Stomach (tissue), 4 donors: ENCODE measurements around the gene GH2.
A peak's percentile ranks its signal among the peaks of the same experiment; 100 is the strongest.

Experiments
- POLR2A ChIP-seq, 4 donors: fragments of 450-650 bp; IDR thresholded peaks; one replicate each; pipeline ENCODE4 v1.6.1; 2016; ENCODE audit warnings: antibody characterized with exemption in 4 of 4, control low read depth in 2 of 4, mild to moderate bottlenecking in 1 of 4, moderate library complexity in 1 of 4
- POLR2AphosphoS5 ChIP-seq, 3 donors: sonication (generic); formaldehyde crosslinking; IDR thresholded peaks; one replicate each; pipeline ENCODE4 v1.6.1; 2016; ENCODE audit warnings: antibody characterized with exemption in 3 of 3
- TF ChIP-seq, protein P1 (sequence below), 7 experiments: fragments of 450-650 bp in 4 of 7; fragments of 200-600 bp in 3 of 7; sonication (generic) in 3 of 7; IDR thresholded peaks; one replicate each; pipeline ENCODE4 v1.5.1; 2016 to 2019; ENCODE audit warnings: antibody characterized with exemption in 7 of 7, control low read depth in 2 of 7, mild to moderate bottlenecking in 1 of 7

DNA sequence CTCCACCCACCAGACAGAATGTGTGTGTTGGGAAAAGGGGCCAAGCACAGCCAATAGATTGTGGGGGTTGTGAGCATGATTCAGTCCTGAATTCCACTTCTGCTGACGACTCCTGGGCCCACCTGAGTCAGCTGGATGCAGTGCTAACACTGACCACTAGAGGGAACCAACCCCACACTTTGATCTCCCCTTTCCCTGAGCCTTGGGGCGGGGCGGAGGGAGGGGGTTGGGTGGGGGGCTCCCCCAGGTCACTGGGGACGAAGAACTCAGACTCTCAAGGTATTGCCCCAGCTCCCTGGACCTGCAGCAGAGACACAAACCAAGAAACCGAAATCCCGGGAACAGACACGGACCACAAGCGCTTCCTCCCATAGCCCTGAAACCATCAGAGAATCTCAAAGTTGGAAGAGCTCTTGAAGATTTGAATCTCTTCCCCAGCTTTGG, 29.9 kb upstream of the GH2 start:
- TF ChIP-seq POLR2AphosphoS5 (IDR thresholded peaks at IDR 0.05) (no peak), POLR2A (IDR thresholded peaks at IDR 0.05) (no peak)
- TF ChIP-seq, protein P1, sequence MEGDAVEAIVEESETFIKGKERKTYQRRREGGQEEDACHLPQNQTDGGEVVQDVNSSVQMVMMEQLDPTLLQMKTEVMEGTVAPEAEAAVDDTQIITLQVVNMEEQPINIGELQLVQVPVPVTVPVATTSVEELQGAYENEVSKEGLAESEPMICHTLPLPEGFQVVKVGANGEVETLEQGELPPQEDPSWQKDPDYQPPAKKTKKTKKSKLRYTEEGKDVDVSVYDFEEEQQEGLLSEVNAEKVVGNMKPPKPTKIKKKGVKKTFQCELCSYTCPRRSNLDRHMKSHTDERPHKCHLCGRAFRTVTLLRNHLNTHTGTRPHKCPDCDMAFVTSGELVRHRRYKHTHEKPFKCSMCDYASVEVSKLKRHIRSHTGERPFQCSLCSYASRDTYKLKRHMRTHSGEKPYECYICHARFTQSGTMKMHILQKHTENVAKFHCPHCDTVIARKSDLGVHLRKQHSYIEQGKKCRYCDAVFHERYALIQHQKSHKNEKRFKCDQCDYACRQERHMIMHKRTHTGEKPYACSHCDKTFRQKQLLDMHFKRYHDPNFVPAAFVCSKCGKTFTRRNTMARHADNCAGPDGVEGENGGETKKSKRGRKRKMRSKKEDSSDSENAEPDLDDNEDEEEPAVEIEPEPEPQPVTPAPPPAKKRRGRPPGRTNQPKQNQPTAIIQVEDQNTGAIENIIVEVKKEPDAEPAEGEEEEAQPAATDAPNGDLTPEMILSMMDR (IDR thresholded peaks at IDR 0.05): peak in 5 of 7 experiments; percentile 21 to 96 (median 92)
